ENCODE data around the gene GRM8.

- TF ChIP-seq, protein P1, sequence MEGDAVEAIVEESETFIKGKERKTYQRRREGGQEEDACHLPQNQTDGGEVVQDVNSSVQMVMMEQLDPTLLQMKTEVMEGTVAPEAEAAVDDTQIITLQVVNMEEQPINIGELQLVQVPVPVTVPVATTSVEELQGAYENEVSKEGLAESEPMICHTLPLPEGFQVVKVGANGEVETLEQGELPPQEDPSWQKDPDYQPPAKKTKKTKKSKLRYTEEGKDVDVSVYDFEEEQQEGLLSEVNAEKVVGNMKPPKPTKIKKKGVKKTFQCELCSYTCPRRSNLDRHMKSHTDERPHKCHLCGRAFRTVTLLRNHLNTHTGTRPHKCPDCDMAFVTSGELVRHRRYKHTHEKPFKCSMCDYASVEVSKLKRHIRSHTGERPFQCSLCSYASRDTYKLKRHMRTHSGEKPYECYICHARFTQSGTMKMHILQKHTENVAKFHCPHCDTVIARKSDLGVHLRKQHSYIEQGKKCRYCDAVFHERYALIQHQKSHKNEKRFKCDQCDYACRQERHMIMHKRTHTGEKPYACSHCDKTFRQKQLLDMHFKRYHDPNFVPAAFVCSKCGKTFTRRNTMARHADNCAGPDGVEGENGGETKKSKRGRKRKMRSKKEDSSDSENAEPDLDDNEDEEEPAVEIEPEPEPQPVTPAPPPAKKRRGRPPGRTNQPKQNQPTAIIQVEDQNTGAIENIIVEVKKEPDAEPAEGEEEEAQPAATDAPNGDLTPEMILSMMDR (conservative IDR thresholded peaks at IDR 0.05; ENCODE audit: low read length), result no peak
- no peak for TF ChIP-seq EZH2phosphoT487 (IDR thresholded peaks at IDR 0.05; ENCODE audit: borderline replicate concordance, low read depth, low read length)
These were observed 550.3 kb downstream of the GRM8 start for GRCh38 chr7:126702242-126703016.
